GM23338 (cell line): Measurements from ENCODE around the gene MEX3B. TPM values are rescaled to one million over a fixed set of nuclear protein-coding genes. Genes with fewer than 3 reads are reported as not detected.

Experiments
- ATAC-seq: fragments of 200-7000 bp; cut with Tn5 transposase; 3 replicates; pipeline ENCODE4 v1.9.1; 2020
- DNase-seq: peaks from one replicate; pipeline ENCODE4 v3.0.0-alpha.2; 2015; ENCODE audit warnings: low spot score
- H2AFZ ChIP-seq: fragments of 200-600 bp; sonication (generic); 2 replicates; pipeline ENCODE4 v1.8.0; 2016; ENCODE audit warnings: antibody characterized with exemption, mild to moderate bottlenecking, moderate library complexity
- H3F3A ChIP-seq: fragments of 200-600 bp; sonication (generic); replicated peaks from 2 replicates; pipeline ENCODE4 v1.8.0; 2017; ENCODE audit warnings: antibody characterized with exemption, mixed run types, low read depth
- H3K27ac ChIP-seq: fragments of 200-600 bp; sonication (generic); 2 replicates; pipeline ENCODE4 v1.6.1; 2016; ENCODE audit warnings: low read depth
- H3K27me3 ChIP-seq: fragments of 200-600 bp; sonication (generic); 2 replicates; pipeline ENCODE4 v1.8.0; 2016; ENCODE audit warnings: mild to moderate bottlenecking, mixed run types, moderate library complexity; ENCODE audit not compliant: insufficient read depth
- H3K36me3 ChIP-seq: fragments of 200-600 bp; sonication (generic); 2 replicates; pipeline ENCODE4 v1.8.0; 2016; ENCODE audit warnings: mild to moderate bottlenecking; ENCODE audit not compliant: insufficient read depth
- H3K4me1 ChIP-seq: fragments of 200-600 bp; sonication (generic); 2 replicates; pipeline ENCODE4 v1.8.0; 2016; ENCODE audit warnings: mild to moderate bottlenecking, moderate library complexity; ENCODE audit not compliant: insufficient read depth
- H3K4me2 ChIP-seq: fragments of 200-600 bp; sonication (generic); 2 replicates; pipeline ENCODE4 v1.7.1; 2017; ENCODE audit warnings: mixed run types
- H3K4me3 ChIP-seq: fragments of 200-600 bp; sonication (generic); 2 replicates; pipeline ENCODE4 v1.6.1; 2016; ENCODE audit warnings: mixed run types
- H3K79me2 ChIP-seq: fragments of 200-600 bp; sonication (generic); replicated peaks from 2 replicates; pipeline ENCODE4 v1.8.0; 2017; ENCODE audit warnings: mild to moderate bottlenecking; ENCODE audit not compliant: insufficient read depth
- H3K9me2 ChIP-seq: fragments of 200-600 bp; sonication (generic); 2 replicates; pipeline ENCODE4 v1.8.0; 2017; ENCODE audit not compliant: insufficient read depth
- H4K20me1 ChIP-seq: fragments of 200-600 bp; sonication (generic); replicated peaks from 2 replicates; pipeline ENCODE4 v1.8.0; 2017; ENCODE audit warnings: mild to moderate bottlenecking; ENCODE audit not compliant: insufficient read depth
- H3K27ac Mint-ChIP-seq: 2 replicates; pipeline ENCODE4 v1.8.0; 2020; ENCODE audit warnings: inconsistent platforms, mild to moderate bottlenecking, moderate library complexity, mixed read lengths
- H3K27me3 Mint-ChIP-seq: 3 replicates; pipeline ENCODE4 v1.8.0; 2022; ENCODE audit warnings: low read depth, mild to moderate bottlenecking, moderate library complexity, mixed read lengths, inconsistent platforms; ENCODE audit not compliant: insufficient read depth, poor library complexity
- H3K36me3 Mint-ChIP-seq: 3 replicates; pipeline ENCODE4 v1.8.0; 2021; ENCODE audit warnings: low read depth, mild to moderate bottlenecking, inconsistent platforms, moderate library complexity, mixed read lengths
- H3K4me1 Mint-ChIP-seq: 3 replicates; pipeline ENCODE4 v1.8.0; 2020; ENCODE audit warnings: mild to moderate bottlenecking, inconsistent platforms, mixed read lengths
- H3K4me3 Mint-ChIP-seq: 3 replicates; pipeline ENCODE4 v1.8.0; 2021; ENCODE audit warnings: moderate library complexity, mild to moderate bottlenecking, inconsistent platforms, mixed read lengths
- H3K9me3 Mint-ChIP-seq: 3 replicates; pipeline ENCODE4 v1.8.0; 2020; ENCODE audit warnings: moderate library complexity, mild to moderate bottlenecking, inconsistent platforms, mixed read lengths
- CTCF ChIP-seq, 2 experiments: fragments of 200-600 bp in 1 of 2; sonication (generic) in 1 of 2; conservative IDR thresholded peaks; 2 replicates each; pipeline versions ENCODE4 v1.5.1 to v1.6.1; 2016 to 2017; ENCODE audit warnings: antibody characterized with exemption in 2 of 2, low read depth in 2 of 2, mild to moderate bottlenecking in 2 of 2, moderate library complexity in 1 of 2
- EZH2 ChIP-seq: fragments of 200-600 bp; sonication (generic); IDR thresholded peaks from one replicate; pipeline ENCODE4 v1.8.0; 2017; ENCODE audit warnings: antibody characterized with exemption, mild to moderate bottlenecking, low read depth; ENCODE audit not compliant: unreplicated experiment
- EZH2phosphoT487 ChIP-seq: fragments of 200-600 bp; sonication (generic); IDR thresholded peaks from one replicate; pipeline ENCODE4 v1.8.1; 2018; ENCODE audit warnings: antibody characterized with exemption; ENCODE audit not compliant: unreplicated experiment
- REST ChIP-seq: IDR thresholded peaks from one replicate; pipeline ENCODE4 v1.6.1; 2018; ENCODE audit warnings: antibody characterized with exemption; ENCODE audit not compliant: unreplicated experiment
- STAT1 ChIP-seq: IDR thresholded peaks from one replicate; pipeline ENCODE4 v1.6.1; 2016; ENCODE audit warnings: antibody characterized with exemption; ENCODE audit not compliant: unreplicated experiment
- ZNF114 ChIP-seq: fragments of 250-450 bp; sonication (Bioruptor Pico); IDR thresholded peaks from 2 replicates; pipeline ENCODE4 v1.5.0; 2020; ENCODE audit warnings: mild to moderate bottlenecking, moderate library complexity
- polyA plus RNA-seq: library from polyadenylated mRNA; unstranded; fragments of >200 nt; fragmentation: Nextera tagmentation; extraction: Ambion mirVana; gene quantifications from 2 replicates; pipeline ENCODE4 v1.2.1, GENCODE V29; 2016
- total RNA-seq: library from RNA; depleted of rRNA; stranded (reverse); fragments of >200 nt; shearing (Covaris generic); gene quantifications from 2 replicates; pipeline ENCODE4 v1.2.3, GENCODE V29; 2014

Gene MEX3B
- total and polyA plus RNA-seq, 2 experiments from 2014 or later: 5.3 to 15.7 TPM

DNA sequence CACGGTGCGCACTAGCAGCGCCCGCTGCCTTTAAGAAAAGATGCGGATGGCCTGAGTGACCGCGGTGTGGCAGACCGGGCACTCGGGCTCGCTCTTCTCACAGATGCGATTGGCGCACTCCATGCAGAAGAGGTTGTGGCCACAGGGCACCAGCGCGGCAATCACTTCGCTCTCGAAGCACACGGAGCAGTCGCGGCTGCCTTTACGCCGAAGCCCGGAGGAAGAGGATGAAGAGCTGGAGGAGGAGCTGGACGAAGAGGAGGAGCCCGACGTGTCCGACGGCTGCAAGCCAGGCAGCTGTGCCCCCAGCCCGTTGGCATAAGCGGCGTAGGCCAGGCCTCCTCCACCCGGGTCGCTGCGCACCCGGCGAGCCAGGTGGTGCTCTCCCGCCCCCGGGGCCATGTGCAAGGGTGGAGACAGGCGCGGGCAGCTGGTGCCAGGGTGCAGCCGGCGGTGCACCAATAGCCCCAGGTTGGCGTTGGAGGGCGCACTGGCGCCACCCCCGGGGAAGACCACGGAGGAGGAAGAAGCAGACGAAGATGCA, 2.6 kb downstream of the MEX3B start:
- H3K4me3 ChIP-seq: peak overlapping the region; percentile 96
- H3K9me3 Mint-ChIP-seq: no peaks in the 10 kb centered on the region; the same call in 2 of the 3 replicates
- H3K27ac Mint-ChIP-seq: no peak overlapping the region
- peak overlapping the region; percentile 94 for H3K4me3 Mint-ChIP-seq
- H4K20me1 ChIP-seq: peaks cover 30% of the 10 kb centered on the region
- H3K4me2 ChIP-seq: peak overlapping the region; percentile 96
- TF ChIP-seq EZH2phosphoT487 (no peak), EZH2 (peak; percentile 2), REST (no peak), CTCF (conservative IDR thresholded peaks at IDR 0.05; ENCODE audit: low read depth in 2 of 2) (peak; percentile 13 to 50; a peak in 3 of 4 replicates), ZNF114 (CRISPR knock-in tag) (no peak)
- ATAC-seq (peak; percentile 1; the same call in 2 of the 3 replicates), DNase-seq (peak; percentile 74)
- peaks cover 18% of the 10 kb centered on the region for H3K4me1 ChIP-seq
- H2AFZ ChIP-seq: 0 out of 2 replicates have a peak overlapping the region, but pooled peaks have one; percentile 10
- 0 out of 2 replicates have a peak, but pooled peaks cover 7% of the 10 kb centered on the region for H3K36me3 ChIP-seq
- H3K27ac ChIP-seq: no peak overlapping the region
- H3K27me3 Mint-ChIP-seq: peaks cover 35% of the 10 kb centered on the region
- H3K27me3 ChIP-seq: peaks cover 25% of the 10 kb centered on the region
- peaks cover 23% of the 10 kb centered on the region for H3K4me1 Mint-ChIP-seq
- H3K79me2 ChIP-seq: peaks cover 9% of the 10 kb centered on the region; the same call in 1 of the 2 replicates
- peaks cover 8% of the 10 kb centered on the region; the same call in 2 of the 3 replicates for H3K36me3 Mint-ChIP-seq
- H3K9me2 ChIP-seq: no peaks in the 10 kb centered on the region
- H3F3A ChIP-seq: no peaks in the 10 kb centered on the region

DNA sequence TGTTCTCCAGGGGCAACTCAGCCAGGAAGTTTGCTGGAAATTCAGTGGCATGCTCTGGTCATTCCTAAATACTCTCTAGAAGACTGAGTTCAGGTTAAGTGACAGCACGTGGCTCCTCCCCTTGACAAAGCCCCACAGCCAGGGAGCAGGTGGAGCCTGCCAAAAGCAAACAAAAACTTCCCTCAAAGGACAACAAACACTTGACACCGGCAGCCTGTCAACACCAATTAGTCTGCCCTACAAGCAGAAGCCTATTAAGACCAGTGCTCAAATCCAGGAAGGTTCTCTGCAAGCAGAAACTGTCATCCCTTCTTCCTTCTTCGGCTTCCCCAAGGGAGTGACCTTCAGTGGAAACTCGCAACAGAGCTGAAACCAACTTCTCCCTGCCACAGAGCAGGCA, 5.0 kb downstream of the MEX3B start:
- Histone ChIP-seq H3K4me1 (peaks cover 14% of the 10 kb centered on the region; the same call in 1 of the 2 replicates), H2AFZ (no peak overlapping the region), H3K27ac (no peak overlapping the region), H3K27me3 (peaks cover 21% of the 10 kb centered on the region), H3K4me2 (no peak overlapping the region), H3K36me3 (0 out of 2 replicates have a peak, but pooled peaks cover 7% of the 10 kb centered on the region), H3K79me2 (peaks cover 9% of the 10 kb centered on the region; the same call in 1 of the 2 replicates), H3K4me3 (no peak overlapping the region), H3K9me2 (no peaks in the 10 kb centered on the region), H3F3A (no peaks in the 10 kb centered on the region), H4K20me1 (peaks cover 30% of the 10 kb centered on the region)
- Mint-ChIP-seq H3K27ac (no peak overlapping the region), H3K4me3 (no peak overlapping the region), H3K9me3 (no peaks in the 10 kb centered on the region; the same call in 2 of the 3 replicates), H3K36me3 (peaks cover 8% of the 10 kb centered on the region; the same call in 2 of the 3 replicates), H3K4me1 (peaks cover 15% of the 10 kb centered on the region), H3K27me3 (peaks cover 21% of the 10 kb centered on the region)
- TF ChIP-seq STAT1: no peak
- no peak for TF ChIP-seq EZH2phosphoT487
- ATAC-seq: peak; percentile 10
- DNase-seq: peak; percentile 82
